ENCODE measurements around the gene STK40. TPM values are rescaled to one million over a fixed set of nuclear protein-coding genes. Genes with fewer than 3 reads are reported as not detected.

STK40 gene
- total and polyA plus RNA-seq, 9 of the 15 experiments (the other 6 are each of a cell fraction or from before 2014, with no cell fraction given), result 0.69 to 94.3 (median 39.1) TPM

- TF ChIP-seq UBTF (IDR thresholded peaks at IDR 0.05; ENCODE audit: borderline replicate concordance in 1 of 2, low read depth in 2 of 2, low read length in 2 of 2) (no peak), CHD7 (IDR thresholded peaks at IDR 0.05; ENCODE audit: low read depth, low read length) (no peak), ZNF445 (CRISPR knock-in tag; IDR thresholded peaks at IDR 0.05; ENCODE audit: low read depth) (peak; percentile 37; the same call in 1 of the 2 replicates), SRF (CRISPR knock-in tag; IDR thresholded peaks at IDR 0.05) (peak in 1 of 2 experiments; percentile 55; a peak in 1 of 4 replicates), ZNF639 (CRISPR knock-in tag; conservative IDR thresholded peaks at IDR 0.05 in 1 of 2, IDR thresholded peaks at IDR 0.05 in 1 of 2) (peak in 1 of 2 experiments; percentile 92; a peak in 2 of 4 replicates), ZNF398 (CRISPR knock-in tag; IDR thresholded peaks at IDR 0.05) (peak; percentile 78; the same call in 1 of the 2 replicates), PTBP1 (IDR thresholded peaks at IDR 0.05; ENCODE audit: low read depth, low read length) (no peak), IFI16 (CRISPR knock-in tag; IDR thresholded peaks at IDR 0.05) (0 out of 2 replicates have a peak, but pooled peaks have one; percentile 67)
Measured at GRCh38 chr1:36398370-36398977, 12.8 kb upstream of the STK40 start (continued).
